Brain microvascular endothelial cell (primary cell): ENCODE data around the gene LIMK1.

Source experiments
- DNase-seq: peaks from one replicate; pipeline ENCODE4 v3.0.0-alpha.2; 2020
- H3K27ac ChIP-seq: fragments of 250-450 bp; sonication (Bioruptor Pico); 2 replicates; pipeline ENCODE4 v1.5.1; 2020; ENCODE audit warnings: mild to moderate bottlenecking, moderate library complexity
- H3K27me3 ChIP-seq: fragments of 250-450 bp; sonication (Bioruptor Pico); replicated peaks from 2 replicates; pipeline ENCODE4 v1.5.1; 2020; ENCODE audit warnings: mild to moderate bottlenecking
- H3K36me3 ChIP-seq: fragments of 250-450 bp; sonication (Bioruptor Pico); replicated peaks from 2 replicates; pipeline ENCODE4 v1.5.1; 2020; ENCODE audit warnings: mild to moderate bottlenecking
- H3K4me3 ChIP-seq: 2 replicates; pipeline ENCODE4 v1.5.1; 2011; ENCODE audit warnings: low read depth, mild to moderate bottlenecking, control low read depth, low read length, moderate library complexity
- CTCF ChIP-seq: IDR thresholded peaks from 2 replicates; pipeline ENCODE4 v1.5.1; 2011; ENCODE audit warnings: low read depth, mild to moderate bottlenecking, moderate library complexity, low read length, control low read depth, inconsistent platforms; ENCODE audit errors: missing control alignments
- in situ Hi-C: cut with HindIII; loops from 2 replicates; pipeline ENCODE4 v1.10.0; 2017; ENCODE audit warnings: low sequenced_read_pairs, low pct_ligation_motif_present

The LIMK1 gene

GRCh38 chr7:74052628-74053027 lies 31.0 kb upstream of the LIMK1 start:
- Histone ChIP-seq H3K27me3 (peaks cover 2% of the 10 kb centered on the region), H3K36me3 (no peaks in the 10 kb centered on the region), H3K4me3 (no peak overlapping the region), H3K27ac (no peak overlapping the region)
- no peak for DNase-seq
- TF ChIP-seq CTCF: no peak
- in situ Hi-C loops: loop anchor here (25.0 kb wide), 1 partner anchor 360 kb away; no protein-coding TSS in a partner anchor

- Histone ChIP-seq H3K27me3 (peaks cover 2% of the 10 kb centered on the region), H3K4me3 (no peak overlapping the region), H3K36me3 (no peaks in the 10 kb centered on the region), H3K27ac (no peak overlapping the region)
- no peak for DNase-seq
- in situ Hi-C loops: loop anchor here (25.0 kb wide), 1 partner anchor 359 kb away; no protein-coding TSS in a partner anchor
- TF ChIP-seq CTCF: no peak
Observed at GRCh38 chr7:74053589-74054186, 29.9 kb upstream of the LIMK1 start.

GRCh38 chr7:74056096-74056915 lies 27.3 kb upstream of the LIMK1 start:
- DNase-seq: no peak
- Histone ChIP-seq H3K27me3 (peaks cover 2% of the 10 kb centered on the region), H3K27ac (no peak overlapping the region), H3K4me3 (no peak overlapping the region), H3K36me3 (no peaks in the 10 kb centered on the region)
- TF ChIP-seq CTCF: no peak
- in situ Hi-C loops: loop anchor here (25.0 kb wide), 1 partner anchor 356 kb away; no protein-coding TSS in a partner anchor

GRCh38 chr7:74057216-74057925 lies 26.2 kb upstream of the LIMK1 start:
- Histone ChIP-seq H3K27ac (no peak overlapping the region), H3K36me3 (no peaks in the 10 kb centered on the region), H3K27me3 (peaks cover 2% of the 10 kb centered on the region), H3K4me3 (no peak overlapping the region)
- DNase-seq: no peak
- in situ Hi-C loops: loop anchor here (25.0 kb wide), 1 partner anchor 355 kb away; no protein-coding TSS in a partner anchor
- no peak for TF ChIP-seq CTCF

- H3K4me3 ChIP-seq: no peak overlapping the region
- no peak for TF ChIP-seq CTCF
- no peak for DNase-seq
- H3K27ac ChIP-seq: no peak overlapping the region
- no peaks in the 10 kb centered on the region for H3K36me3 ChIP-seq
- in situ Hi-C loops: loop anchor here (25.0 kb wide), 1 partner anchor 354 kb away; no protein-coding TSS in a partner anchor
- peaks cover 1% of the 10 kb centered on the region for H3K27me3 ChIP-seq
Observed at GRCh38 chr7:74057987-74058386, 25.6 kb upstream of the LIMK1 start.
